GM13977 (cell line): ENCODE data around the gene SH3RF1.
A peak's percentile ranks its signal among the peaks of the same experiment; 100 is the strongest.

Experiments used
- DNase-seq: peaks from one replicate; pipeline ENCODE4 v3.0.0; 2012; ENCODE audit warnings: low spot score
- CTCF ChIP-seq: IDR thresholded peaks from 2 replicates; pipeline ENCODE4 v1.5.1; 2012; ENCODE audit warnings: mild to moderate bottlenecking, control low read depth; ENCODE audit not compliant: insufficient read depth; ENCODE audit errors: extremely low read depth, missing control alignments
- in situ Hi-C: fragments of 300-500 bp; cut with MboI; formaldehyde crosslinking; loops from one replicate; pipeline ENCODE4 v1.12.0; 2022; ENCODE audit warnings: low sequenced_read_pairs, low pct_unique_long_range_greater_than_20kb, mixed read lengths, inconsistent platforms; ENCODE audit not compliant: unreplicated experiment

SH3RF1 gene

DNA sequence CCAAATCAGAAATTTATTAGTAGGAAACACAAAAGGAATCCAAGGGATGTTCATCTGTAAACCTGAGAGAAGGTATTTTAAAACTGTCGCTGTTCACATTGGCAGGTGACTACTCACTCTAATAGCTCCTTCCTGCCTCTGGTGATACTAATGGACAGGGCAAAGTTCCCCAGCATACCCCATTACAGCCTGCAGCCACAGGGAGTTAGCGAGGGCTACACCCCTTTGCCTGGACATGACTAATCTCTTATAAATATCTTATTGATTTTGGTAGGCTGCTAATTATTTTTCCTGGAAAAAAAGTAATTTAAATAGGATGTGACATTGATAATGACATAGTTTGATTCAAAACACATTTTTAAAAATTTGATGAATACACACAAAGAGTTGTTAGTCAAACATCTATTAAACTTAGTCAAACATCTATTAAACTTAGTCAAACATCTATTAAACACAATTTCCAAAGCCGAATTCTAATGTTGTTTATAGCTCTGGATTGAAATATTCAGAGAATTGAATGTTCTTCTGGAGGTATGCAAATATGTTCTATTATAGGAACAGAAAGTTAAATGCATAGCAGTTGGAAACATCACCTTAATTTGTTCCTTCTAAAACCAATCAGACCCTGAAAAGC lies 177.8 kb downstream of the SH3RF1 start:
- DNase-seq = no peak
- in situ Hi-C loops = no loop called here
- no peak for TF ChIP-seq CTCF

DNA sequence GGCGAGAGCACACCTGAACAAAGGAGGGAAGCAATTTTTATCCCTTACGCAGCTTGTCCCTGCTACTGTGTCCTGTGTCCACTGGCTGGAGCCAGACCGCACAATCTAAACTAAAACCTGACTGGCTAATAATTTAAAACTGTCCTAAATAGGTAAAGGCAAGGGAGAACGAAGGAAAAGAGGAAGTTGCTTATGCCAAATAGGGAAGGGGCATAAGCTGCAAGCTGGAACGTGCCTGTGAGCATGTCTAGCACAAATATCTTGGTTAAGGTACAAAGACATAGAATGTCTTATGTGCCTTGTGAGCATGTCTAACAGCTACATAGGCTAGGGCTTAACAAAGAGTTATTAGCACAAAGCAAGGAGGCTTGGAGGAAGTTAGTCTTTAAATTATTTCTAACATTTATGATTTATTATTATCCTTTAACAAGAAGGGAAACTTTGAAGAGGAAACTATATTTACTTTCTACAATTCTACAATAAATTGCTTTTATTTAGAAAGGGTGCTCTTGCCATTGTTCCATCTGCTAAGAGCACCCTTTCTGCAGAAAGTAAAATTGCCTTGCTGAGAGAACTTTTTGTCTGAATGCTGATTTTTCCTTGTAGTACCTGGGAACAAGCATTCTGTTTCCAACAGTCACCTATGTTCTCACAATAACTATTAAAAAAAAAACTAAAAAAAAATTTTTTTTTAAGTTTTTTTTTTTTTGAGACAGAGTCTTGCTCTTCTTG lies 180.1 kb downstream of the SH3RF1 start:
- TF ChIP-seq CTCF = no peak
- in situ Hi-C loops = no loop called here
- DNase-seq = no peak

GRCh38 chr4:169089004-169089403 lies 181.8 kb downstream of the SH3RF1 start:
- DNase-seq = no peak
- no peak for TF ChIP-seq CTCF
- in situ Hi-C loops = no loop called here

- DNase-seq = no peak
- no peak for TF ChIP-seq CTCF
- in situ Hi-C loops = no loop called here
Observed at GRCh38 chr4:169084954-169085353, 185.8 kb downstream of the SH3RF1 start.

DNA sequence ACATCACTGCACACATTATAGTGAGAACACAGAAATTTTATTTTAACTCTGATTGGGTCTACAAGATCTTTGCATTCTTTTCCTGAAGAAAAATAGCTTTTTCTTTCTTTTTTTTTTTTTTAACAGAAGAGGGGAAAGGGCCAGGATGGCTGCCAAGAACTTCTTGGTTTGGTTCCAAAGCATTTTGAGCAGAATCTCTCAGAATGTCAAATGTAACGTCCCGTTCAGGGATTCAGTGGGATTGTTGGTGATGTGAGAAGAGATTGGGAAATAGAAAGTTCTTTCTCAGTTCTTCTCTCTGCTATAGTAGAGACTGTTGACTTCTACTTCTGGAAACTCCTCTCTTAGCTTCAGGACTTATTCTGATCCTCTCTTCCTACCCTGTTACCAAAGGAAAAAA lies 189.8 kb downstream of the SH3RF1 start:
- no peak for DNase-seq
- in situ Hi-C loops = no loop called here
- TF ChIP-seq CTCF = no peak

DNA sequence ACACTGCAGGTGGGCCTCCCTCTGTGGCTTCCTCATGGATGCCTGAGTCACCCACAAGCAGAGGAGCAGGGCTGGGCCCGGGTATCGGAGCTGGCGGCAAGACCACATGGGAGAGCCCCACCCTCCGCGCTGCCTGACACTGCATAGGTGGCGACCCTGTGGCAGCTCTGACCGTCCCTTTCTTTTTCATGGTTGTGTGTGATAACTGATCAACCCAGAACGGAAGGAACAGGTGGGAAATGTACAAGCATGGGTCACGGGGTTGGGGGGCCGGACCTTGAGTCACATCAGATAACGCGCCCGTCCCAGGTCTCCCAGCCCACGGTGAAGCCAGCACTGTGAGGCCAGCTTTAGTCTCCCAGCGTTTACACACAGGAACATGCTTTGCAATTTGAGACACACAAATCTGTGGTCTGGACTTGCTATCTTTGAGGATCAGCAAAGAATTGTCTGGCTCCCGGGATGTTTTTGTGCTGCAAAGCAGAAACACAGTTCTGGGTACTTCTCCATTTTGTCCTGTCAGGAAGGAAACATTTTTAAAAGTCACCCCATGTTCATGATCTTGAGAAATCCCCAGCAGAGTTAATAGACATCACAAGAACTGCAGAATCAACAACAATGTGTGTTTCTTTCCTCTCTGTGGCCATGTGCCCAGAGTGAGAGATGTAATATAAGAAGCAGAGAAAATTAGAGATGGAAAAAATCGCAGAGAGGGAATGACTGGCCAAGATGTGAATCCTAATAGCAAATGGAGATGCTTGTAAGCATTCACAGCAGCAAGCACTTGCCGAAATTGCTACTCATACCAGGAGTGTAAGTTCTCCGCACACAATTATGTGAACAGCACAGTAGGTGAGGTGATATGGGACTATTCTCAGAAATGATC lies 190.6 kb downstream of the SH3RF1 start:
- peak; percentile 55 for DNase-seq
- TF ChIP-seq CTCF = no peak
- in situ Hi-C loops = no loop called here
